Fibroblast of skin of back (primary cell): ENCODE results near the gene PAX5.

Experiments used
- DNase-seq: peaks from one replicate; pipeline ENCODE4 v3.0.0-alpha.2; 2013

The PAX5 gene

DNA sequence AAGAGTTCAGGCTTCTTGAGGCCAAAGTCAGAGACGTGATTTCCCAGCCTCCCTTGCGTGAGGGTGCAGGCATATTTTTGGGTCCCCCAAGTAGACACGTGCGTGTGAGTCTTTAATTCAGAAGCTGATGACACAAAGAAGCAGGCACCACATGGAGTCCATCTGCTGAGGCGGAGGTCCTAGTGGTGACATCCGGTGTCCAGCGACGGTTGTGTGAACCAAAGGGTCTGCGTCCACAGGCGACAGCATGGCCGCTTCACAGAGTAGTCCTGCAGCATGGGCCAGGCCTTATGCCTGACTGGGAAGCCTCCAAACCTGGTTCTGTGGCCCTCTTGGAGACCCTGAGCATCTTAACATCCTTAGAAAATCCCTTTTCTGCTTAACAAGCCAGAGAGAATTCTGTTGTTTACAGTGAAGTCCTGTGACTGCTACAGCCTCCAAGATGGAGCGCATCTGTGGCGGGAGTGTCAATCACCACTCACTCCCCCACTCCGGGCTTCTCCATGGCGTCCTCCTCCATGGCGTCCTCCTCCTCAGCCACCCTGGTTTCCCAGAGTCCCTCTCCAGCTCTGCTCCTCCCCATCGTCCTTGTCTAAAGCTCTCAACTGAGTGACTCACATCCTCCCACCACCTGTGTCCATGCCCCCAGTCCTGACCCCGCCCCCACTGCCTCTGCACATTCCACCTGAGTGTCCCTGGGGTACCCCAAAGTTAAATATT lies 133.8 kb downstream of the PAX5 start:
- DNase-seq = no peak

DNA sequence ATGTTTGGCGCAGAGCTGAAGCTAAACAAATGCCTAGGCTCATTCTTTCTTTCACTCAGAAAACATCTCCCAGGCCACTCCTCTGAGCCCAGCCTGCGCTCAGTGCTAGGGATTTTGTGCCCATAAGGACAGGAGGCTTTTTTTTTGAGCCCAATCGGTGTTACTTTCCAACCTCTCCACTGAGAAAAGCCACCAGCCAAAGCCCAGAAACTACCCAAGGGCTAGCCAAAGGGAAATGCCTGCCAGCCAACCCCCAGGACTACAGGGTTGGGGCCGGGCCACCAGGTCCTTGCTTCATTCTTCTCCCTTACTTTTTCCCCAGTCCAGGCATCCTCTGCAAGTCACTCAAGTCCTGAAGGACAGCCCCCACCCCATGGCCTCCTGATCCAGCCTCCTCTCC lies 134.7 kb downstream of the PAX5 start:
- DNase-seq = no peak

DNA sequence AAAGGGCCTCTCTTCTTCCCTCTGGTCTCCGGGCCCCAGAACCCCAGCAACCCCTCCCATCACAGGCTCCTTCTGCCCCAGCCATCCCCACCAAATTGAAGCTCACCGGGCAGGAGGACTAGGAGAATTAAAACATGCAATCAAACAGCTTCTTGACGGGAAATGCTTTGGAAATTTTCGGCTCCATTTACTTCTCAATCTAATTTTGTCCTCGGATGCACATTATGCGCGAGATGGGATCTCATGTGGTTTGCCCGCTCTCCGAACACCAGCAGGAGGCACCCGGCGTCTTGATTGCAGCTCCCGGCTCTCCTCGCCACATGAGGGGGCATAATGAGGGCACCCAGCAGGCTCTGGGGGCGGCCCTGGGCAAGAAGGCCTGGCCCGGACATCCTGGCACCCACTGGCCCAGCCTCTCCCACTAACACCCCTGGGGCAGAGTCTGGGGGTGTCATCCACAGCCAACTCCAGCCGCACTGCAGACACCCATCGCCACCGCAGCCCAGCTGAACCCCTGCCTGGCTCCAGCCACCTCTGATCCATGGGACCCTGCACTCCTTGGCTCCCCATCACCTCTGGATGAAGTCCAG lies 135.5 kb downstream of the PAX5 start:
- no peak for DNase-seq

DNA sequence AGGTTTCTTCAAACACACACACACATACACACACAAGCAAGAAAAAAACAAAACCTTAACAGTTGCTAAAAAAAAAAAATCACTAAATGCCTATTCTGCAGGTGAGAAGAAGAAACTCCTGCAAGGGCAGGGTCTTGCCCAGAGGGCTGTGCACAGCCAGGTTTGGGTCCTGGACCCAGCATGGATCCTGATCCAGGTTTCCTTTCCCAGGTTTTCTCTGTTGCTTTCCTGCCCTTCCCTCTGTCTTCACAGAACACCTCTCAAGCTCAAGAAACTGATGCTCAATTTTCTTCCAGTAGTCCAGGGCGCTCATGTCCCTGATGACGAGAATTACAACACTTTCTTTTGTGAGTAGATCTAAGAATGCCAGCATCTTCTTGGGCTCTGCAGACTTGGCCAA lies 136.6 kb downstream of the PAX5 start:
- DNase-seq = no peak

DNA sequence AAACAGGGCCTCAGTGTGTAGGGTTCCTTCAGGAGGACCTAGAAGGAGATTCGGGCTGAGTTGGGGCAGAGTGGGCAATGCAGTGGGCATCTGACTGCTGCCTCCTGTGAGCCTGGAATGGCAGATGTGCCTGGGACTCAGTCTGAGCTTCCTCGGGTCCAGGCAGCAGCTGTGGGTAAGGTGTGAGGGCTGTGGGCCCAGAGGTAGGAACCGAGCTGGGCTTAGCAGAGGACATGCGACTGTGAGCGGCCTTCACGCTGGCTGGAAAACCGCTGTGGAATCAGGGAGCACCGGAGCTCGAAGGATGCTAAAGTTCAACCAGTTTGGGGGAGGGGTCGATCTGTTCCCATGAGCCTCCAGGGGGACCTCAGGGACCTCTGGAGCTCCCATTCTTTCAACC lies 137.0 kb downstream of the PAX5 start:
- DNase-seq = no peak

DNA sequence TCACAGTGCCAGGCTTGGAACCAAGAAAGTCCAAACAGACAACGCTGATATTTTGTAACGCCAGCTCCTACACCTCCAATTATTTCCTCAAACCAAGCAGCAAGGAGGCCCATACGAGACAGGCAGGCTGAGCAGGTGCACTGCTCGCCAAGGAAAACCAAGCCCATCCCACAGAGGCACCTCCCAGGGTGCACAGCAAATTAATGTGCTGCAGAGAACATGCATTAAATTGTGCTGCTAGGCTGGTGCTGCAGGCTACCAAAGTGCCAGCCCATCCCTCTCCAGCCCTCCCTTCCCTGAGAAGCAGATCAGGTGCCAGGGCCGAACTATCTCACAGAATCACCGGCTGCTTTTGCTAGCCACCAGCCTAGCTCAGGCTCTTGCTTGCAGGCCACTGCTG lies 137.8 kb downstream of the PAX5 start:
- no peak for DNase-seq

DNA sequence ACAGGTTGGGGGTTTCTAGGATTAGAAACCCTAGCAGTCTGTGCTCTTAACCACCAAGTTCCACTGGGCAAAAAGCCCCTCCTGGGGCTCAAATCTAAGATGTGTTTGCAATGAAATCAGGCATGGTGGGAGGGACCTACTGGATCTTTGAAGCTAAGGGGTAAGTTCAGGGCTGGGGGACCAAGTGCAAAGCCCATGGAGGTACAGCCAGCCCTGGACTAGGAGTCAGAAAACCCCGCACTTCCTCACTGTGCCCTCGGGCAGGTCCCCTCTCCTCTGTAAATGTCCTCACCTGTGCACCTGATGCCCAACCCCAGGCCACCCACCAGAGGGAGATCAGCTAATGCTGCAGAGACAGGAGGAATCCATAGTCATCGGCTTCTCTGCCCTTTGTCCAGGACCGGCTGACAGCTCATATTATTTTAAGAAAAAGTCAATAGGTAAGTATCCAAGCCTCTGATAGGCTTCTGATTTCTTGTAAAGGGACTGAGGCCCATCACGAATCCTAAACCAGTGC lies 138.3 kb downstream of the PAX5 start:
- DNase-seq = no peak

DNA sequence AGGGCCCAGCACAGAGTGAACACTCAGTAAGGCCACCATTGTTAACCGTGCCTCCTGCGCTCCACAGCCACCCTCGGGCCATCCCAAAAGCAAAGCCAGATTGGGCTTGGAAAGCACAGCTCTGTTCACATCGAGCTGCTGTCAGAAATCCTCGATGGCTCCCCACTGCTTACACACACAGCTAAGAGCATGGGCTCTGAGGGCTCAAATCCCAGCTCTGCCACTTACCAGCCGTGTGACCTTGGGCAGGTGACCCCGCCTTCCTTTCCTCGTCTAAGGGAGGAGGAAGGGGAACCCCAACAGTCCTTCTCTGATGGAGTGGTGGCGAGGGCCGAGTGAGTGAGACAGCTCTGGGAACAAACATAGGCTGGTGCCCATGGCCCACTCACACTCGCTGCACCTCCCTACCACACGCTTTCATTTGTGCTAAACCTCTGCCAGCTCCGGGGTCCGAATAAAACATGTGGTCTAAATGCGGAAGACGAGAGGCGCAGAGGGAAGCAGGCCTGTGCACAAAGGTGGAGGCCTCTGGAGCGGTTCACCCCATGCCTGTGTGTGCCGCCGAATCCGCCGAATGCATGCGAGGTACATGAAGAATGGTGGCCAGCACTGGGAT lies 139.3 kb downstream of the PAX5 start:
- no peak for DNase-seq

DNA sequence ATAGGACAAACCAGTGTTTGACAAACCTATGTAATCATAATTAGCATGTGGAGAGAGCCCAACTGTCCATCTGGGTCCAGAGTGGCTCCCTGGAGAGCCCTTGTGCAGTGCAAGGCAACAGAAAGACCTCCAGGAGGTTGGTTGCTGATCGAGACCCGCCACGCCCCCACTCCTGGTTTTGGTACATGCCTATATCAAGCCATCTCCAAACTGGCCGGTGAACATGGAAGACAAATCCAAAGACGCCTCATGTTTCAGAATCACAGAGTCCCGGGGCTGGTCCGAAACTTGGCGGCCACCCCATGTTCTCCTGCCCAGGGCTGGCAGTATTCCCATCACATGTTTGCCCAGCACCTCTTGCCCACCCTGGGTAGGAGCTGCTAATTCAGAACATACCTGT lies 140.2 kb downstream of the PAX5 start:
- DNase-seq = no peak

DNA sequence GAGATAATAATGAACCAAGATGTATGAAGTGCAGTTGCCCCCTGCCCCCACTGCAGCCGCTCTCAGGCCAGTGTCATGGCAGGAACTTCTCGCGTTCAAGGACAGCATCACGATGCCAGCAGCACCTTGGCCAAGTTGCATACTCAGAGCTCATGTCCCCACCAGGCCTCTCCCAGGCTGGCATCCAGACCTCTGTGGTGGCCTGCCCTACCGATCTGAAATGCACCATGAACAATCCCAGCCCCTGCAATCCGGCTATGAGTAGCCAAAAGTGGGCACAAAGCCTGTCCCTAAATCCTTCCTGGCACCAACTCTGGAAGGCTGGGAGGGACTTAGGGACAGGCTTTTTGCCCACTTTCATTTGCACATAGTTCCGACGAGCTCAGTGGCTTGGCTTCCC lies 140.9 kb downstream of the PAX5 start:
- no peak for DNase-seq

DNA sequence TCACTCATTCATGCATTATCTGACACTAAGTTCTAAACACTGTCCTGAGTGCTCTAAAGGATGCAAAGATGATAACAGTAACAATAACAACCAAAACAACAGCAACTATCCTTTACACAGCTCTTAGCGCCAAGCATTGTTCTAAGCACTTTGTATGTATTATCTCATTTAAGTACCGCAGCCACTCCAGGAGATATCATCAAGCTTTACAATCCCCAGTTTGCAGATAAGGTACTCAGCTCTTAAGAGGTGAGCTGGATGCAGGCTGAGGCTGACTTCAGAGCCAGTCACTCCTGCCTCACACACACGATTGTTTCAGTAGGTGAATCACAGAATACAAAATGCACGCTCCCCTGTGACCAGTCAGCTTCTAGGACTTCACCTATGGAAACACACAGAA lies 141.8 kb downstream of the PAX5 start:
- no peak for DNase-seq

DNA sequence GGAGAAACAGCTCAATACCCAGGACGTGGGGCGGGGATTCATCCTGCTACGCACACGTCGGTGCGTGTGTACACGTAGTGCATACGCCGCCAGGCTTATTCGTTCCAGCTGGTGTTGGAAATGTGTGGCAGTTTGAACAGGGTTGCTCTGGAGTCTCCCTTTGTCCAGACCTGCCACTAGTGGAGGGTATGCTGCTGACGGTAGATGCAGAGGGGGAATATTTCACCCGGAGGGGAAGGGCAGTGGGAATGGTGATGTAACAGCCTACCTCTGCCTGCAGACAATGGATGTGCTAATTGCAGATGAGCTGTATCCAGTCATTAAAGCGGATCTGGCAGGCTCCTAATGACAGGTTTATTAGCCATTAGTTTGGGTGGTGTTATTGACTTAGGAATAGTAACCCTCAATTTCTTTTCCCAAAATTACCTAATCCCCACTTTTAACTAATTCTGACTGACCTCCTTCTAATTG lies 142.7 kb downstream of the PAX5 start:
- DNase-seq = no peak

DNA sequence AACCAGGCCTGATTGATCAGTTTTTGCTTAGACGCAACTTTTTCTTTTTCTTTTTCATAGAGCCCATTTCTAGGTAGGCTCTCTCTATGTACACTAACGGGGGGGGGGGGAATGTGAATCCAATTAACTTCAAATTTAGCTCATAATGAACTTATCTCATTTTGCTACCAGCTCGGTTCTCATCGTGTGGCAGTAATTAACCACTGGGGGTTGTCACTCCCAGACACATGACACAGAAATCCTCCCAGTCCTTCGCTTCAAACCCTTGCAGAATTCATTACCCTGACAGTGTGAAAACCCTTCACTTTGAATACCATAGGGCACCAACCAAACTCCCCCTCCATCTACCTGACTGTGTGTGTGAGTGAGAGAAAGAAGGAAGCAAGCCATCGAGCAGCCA lies 144.2 kb downstream of the PAX5 start:
- DNase-seq = no peak

DNA sequence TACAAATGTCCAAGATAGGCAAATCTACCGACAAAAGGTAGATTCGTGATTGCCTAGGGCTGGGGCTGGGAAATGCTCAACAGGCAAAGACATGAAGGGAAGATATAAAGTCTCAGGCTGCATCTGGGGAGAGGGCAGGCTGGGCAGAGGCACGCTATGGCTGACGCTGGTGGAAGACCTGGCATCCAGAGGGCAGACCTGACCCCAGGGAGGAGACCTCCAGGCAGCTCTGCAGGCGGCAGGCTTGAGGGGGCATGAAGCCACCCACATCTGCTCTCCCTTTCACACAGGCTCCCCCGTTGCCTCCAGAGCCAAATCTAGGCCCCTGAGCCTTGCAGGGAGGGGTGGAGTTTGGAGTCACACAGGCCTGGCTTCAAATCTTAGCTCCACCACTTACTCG lies 145.5 kb downstream of the PAX5 start:
- DNase-seq = no peak

DNA sequence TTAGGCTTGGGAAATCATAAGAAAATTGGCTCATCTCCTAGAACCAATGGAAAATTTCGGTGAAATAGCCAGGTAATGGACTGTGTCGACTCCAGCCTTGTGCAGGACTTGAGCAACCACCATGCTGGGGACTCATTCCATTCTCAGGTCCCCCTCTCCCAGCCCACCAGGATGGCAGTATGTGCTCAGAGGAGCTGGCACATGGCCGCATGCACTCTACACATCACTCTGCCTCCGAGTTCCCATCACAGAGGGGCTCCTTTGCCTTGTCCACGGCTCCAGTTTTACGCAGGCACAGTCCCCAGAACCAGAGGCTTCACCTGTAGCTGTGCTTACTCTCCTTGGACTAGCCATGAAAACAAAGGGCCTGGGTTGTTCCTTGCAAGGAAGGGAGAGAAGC lies 149.3 kb downstream of the PAX5 start:
- no peak for DNase-seq

DNA sequence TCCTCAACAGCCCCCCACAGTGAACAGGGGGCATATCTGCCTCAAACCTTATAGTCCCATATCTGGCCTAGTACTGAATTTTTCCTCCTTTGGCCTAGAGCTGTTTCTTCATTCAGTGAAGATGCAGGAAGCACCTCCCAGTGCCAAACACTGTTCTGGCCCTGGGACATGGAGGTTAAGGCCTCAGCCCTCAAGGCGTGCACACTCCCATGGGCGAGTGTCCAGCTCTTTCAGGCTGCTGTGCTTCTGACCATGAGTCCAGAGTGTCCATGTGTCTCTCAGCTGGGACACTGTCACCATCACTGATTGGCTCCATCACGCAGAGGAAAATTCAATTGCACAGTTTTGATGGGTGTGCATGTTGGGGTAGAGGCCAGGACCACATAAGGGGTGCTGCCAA lies 151.5 kb downstream of the PAX5 start:
- DNase-seq = no peak

DNA sequence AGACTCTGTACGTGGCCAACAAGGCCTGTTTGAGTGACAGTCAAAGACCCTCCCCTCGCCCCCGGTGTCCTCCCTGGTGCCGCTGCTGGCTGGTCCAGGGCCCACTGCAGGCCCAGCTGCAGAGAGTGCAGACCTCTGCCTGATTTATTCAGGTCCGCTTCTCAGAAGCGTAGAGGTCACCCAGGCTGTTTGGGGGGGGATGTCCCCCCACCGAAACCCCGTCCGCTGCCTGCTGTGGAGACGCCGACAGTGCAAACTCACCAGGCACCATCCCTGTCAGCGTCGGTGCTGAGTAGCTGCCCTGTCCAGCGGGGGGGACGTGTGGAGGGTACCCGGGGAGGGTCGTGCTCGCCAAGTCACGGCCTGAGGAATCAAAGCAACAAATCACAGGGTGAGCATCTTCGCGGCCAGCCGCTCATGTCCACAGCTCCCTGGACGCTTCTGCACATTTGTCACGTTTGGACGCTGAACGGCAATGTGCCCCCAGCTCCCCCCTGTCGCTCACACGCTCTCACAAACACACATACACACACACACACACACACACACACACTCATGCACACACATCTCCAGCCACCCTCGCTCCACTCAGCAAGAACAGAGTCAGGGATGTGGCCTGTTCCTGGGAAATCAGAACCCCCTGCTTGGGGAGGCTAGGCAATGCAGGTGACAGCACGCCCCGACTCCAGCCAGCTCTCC lies 152.2 kb downstream of the PAX5 start:
- no peak for DNase-seq

DNA sequence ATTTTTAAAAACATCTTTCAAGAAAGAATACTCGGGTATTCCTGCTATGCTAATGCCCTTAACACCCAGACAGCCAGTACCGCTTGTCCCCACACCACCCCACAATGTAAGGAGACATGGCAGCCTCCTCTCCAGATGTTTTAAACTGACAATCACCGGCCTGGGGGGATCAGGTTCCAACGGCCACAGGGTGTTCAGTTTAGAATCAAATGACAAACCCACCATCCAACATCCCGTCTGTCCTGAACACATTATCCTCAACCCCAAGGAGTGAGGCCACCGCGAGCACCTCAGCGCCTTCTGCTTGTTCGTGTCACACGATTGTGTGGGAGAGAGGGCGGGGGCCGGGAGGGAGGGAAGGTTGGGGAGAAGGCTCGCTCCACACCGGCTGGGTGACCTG lies 152.8 kb downstream of the PAX5 start:
- no peak for DNase-seq

DNA sequence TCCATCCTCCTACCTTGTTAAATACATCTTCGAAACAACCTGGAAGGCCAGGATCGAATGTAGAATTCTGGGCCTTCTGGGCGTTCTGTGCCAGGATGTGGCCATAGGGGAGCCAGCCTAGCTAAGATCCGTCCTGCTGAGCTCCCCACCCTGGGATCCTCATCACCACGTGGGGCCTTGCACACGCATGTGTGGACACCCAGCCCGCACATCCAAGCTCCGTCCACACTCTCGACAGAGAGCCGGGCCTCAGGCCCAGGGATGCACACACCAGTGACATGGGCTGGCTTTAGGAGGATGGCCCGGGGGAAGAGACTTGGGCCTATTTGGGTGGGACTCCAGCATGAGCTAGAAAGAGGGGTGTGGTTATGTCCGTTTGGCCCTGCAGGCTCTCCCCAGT lies 154.0 kb downstream of the PAX5 start:
- DNase-seq = no peak

DNA sequence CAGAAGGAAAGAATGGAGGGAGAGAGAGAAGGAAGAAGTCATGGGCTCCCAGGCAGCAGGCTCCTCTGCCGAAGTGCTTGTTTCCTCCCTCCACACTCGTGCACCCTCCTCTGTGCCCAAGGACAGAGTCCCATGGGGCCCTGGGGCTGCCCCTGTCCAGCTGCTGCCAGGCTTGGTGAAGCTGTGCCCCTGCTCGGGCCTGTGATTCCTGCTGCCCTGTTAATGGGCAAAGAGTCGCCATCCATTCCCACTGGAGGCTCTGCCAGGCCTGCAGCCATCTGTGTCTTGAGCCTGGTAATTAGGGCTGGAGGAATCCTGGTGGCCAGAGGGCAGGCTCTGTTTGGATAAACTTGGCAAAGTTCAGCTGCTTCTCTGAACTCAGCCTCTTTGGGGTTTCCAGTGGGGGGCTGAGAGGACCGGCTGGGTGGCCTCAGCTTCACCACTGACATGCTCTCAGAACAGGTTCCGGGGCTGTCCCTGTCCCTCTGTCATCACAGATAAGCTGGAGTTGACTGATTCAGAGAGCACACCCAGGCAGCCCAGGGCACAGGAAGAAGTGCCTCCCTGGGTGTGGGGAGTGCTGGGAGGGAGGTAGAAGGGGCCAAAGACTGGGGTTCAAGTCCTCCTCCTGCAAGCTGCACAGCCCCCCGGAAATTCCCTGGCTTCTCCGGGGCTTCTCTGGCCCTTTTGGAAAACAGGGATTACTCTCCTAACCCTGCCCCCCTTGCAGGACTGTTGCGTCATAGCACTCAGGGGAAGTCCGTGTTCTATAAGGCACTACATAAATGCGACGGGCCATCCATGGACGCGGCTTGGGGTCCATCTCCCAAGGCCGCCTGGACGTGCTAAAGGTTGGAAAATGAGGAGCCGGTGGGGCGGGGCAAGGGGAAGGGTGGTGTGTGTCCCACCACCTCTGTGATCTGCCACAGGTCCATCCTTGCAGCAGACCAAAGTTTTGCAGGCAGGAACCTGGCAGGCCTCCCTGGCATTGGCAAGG lies 154.8 kb downstream of the PAX5 start:
- no peak for DNase-seq

DNA sequence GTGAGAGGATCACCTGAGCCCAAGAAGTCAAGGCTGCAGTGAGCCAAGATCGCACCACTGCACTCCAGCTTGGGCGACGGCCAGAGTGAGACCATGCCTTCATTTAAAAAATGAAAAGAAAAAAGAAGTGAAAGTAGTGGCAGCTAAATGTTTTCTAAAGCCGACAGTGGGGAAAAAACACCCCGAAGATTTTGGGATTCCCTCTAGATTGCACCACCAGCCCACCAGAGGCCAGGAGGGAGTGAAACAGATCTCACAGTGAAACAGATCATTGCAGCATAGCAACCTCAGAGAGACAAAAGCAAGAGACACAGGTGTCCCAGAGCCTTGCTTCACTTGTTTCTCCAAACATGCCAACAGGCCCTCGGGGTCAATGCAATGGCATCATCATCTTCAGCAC lies 156.8 kb downstream of the PAX5 start:
- no peak for DNase-seq

DNA sequence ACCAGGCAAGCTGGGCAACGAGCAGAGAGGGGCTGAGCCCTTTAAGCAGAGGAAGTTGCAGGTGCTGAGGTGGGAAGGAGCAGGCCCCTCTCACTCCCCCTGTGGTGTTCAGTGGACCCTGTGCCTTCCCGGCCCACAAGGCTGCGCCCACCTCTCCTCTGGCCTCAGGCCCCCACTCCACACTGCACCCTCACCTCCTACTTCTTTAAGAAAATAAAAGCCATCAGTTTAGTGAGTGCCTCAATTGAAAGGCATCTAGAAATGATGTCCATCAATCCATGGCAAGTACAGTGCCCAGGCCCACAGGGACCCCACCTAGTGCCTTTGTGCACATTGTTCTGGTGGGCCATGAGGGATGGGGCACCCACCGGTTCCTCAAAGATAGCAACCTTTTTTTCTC lies 158.0 kb downstream of the PAX5 start:
- DNase-seq = no peak
